ENCODE measurements around the gene RHBDF2. TPM values are rescaled to one million over a fixed set of nuclear protein-coding genes. Genes with fewer than 3 reads are reported as not detected.

Gene RHBDF2
- total RNA-seq, 1 donor from 2014 or later, result 17.5 TPM

DNA sequence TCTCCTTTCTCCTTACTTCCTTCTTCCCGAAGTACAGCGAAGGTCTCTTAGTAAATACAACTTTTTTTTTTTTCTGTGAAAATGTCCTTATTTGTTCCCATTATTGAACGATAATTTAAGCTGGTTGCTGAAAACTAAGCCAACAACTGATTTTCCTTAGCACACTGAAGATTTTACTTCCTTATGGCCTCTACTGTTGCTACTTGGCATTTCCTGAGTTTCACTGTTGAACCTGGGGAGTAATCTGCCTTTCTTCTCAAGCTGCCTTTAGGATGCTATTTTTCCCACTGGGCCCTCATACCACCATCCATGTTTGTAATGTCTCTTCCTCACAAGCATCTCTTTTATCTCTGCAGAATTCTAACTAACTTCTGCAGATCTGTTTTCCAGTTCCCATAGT lies 74.4 kb downstream of the RHBDF2 start:
- no peak overlapping the region for H3K4me3 Mint-ChIP-seq (ENCODE audit: unreplicated experiment)
- H3K9me3 Mint-ChIP-seq (ENCODE audit: unreplicated experiment), result no peaks in the 10 kb centered on the region
- peaks cover 4% of the 10 kb centered on the region for H3K36me3 Mint-ChIP-seq (ENCODE audit: unreplicated experiment)
- peak overlapping the region; percentile 59 for H3K27ac Mint-ChIP-seq (ENCODE audit: unreplicated experiment)
- H3K27me3 Mint-ChIP-seq (ENCODE audit: unreplicated experiment), result no peaks in the 10 kb centered on the region
- TF ChIP-seq, protein P1, sequence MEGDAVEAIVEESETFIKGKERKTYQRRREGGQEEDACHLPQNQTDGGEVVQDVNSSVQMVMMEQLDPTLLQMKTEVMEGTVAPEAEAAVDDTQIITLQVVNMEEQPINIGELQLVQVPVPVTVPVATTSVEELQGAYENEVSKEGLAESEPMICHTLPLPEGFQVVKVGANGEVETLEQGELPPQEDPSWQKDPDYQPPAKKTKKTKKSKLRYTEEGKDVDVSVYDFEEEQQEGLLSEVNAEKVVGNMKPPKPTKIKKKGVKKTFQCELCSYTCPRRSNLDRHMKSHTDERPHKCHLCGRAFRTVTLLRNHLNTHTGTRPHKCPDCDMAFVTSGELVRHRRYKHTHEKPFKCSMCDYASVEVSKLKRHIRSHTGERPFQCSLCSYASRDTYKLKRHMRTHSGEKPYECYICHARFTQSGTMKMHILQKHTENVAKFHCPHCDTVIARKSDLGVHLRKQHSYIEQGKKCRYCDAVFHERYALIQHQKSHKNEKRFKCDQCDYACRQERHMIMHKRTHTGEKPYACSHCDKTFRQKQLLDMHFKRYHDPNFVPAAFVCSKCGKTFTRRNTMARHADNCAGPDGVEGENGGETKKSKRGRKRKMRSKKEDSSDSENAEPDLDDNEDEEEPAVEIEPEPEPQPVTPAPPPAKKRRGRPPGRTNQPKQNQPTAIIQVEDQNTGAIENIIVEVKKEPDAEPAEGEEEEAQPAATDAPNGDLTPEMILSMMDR (IDR thresholded peaks at IDR 0.05), result no peak
- no peak for DNase-seq (ENCODE audit: extremely low spot score, unreplicated experiment)
- H3K4me1 Mint-ChIP-seq (ENCODE audit: unreplicated experiment), result peaks cover 20% of the 10 kb centered on the region

DNA sequence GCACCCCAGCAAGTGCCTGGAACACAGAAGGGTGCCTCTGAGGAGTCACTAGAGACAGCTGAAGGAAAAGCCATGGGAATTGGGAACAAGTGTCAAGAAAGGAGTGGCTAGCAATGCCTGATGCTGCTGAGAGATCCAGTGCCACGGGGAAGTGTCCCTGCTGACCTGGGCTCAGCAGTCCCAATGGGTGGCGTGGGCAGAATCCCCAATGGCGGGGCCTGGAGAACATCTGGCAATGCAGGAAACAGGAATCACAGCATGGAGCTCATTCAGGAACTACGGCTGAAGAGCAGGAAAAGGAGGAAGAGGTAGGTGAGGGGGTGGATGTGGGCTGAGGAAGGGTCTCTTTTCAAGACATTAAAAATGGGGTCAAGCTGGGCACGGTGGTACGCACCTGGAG lies 78.4 kb downstream of the RHBDF2 start:
- Mint-ChIP-seq H3K27ac (ENCODE audit: unreplicated experiment) (no peak overlapping the region), H3K27me3 (ENCODE audit: unreplicated experiment) (no peaks in the 10 kb centered on the region), H3K36me3 (ENCODE audit: unreplicated experiment) (no peaks in the 10 kb centered on the region), H3K4me3 (ENCODE audit: unreplicated experiment) (no peak overlapping the region), H3K4me1 (ENCODE audit: unreplicated experiment) (peaks cover 25% of the 10 kb centered on the region), H3K9me3 (ENCODE audit: unreplicated experiment) (no peaks in the 10 kb centered on the region)
- no peak for DNase-seq (ENCODE audit: extremely low spot score, unreplicated experiment)
- TF ChIP-seq, protein P1 (IDR thresholded peaks at IDR 0.05), result no peak

DNA sequence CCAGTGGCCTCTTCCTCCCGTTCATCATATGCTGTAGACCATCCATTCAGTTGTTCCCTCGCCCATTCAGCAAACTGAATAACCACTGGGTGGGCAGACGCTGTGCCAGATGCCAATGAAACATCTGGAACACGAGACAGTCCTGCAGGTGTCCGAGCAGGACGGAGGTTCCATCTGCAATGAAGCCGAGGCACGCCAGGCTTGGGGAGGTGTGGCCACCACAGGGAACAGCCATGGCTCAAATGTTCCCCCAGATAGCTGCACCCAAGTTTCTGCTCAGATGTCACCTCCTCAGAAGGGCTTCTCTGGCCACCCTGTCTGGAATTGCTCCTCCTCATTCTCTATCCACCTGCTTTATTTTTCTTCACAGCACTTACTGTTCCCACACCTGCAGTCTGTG lies 78.8 kb downstream of the RHBDF2 start:
- H3K36me3 Mint-ChIP-seq (ENCODE audit: unreplicated experiment), result no peaks in the 10 kb centered on the region
- no peak overlapping the region for H3K27ac Mint-ChIP-seq (ENCODE audit: unreplicated experiment)
- no peaks in the 10 kb centered on the region for H3K9me3 Mint-ChIP-seq (ENCODE audit: unreplicated experiment)
- TF ChIP-seq, protein P1 (IDR thresholded peaks at IDR 0.05), result no peak
- no peaks in the 10 kb centered on the region for H3K27me3 Mint-ChIP-seq (ENCODE audit: unreplicated experiment)
- no peak overlapping the region for H3K4me3 Mint-ChIP-seq (ENCODE audit: unreplicated experiment)
- H3K4me1 Mint-ChIP-seq (ENCODE audit: unreplicated experiment), result peaks cover 21% of the 10 kb centered on the region
- no peak for DNase-seq (ENCODE audit: extremely low spot score, unreplicated experiment)

- peak overlapping the region; percentile 64 for H3K27ac Mint-ChIP-seq (ENCODE audit: unreplicated experiment)
- H3K36me3 Mint-ChIP-seq (ENCODE audit: unreplicated experiment), result peaks cover 3% of the 10 kb centered on the region
- no peak overlapping the region for H3K4me3 Mint-ChIP-seq (ENCODE audit: unreplicated experiment)
- DNase-seq (ENCODE audit: extremely low spot score, unreplicated experiment), result no peak
- H3K9me3 Mint-ChIP-seq (ENCODE audit: unreplicated experiment), result no peaks in the 10 kb centered on the region
- TF ChIP-seq, protein P1 (IDR thresholded peaks at IDR 0.05), result no peak
- peaks cover 19% of the 10 kb centered on the region for H3K4me1 Mint-ChIP-seq (ENCODE audit: unreplicated experiment)
- H3K27me3 Mint-ChIP-seq (ENCODE audit: unreplicated experiment), result no peaks in the 10 kb centered on the region
These were observed 80.2 kb downstream of the RHBDF2 start for GRCh38 chr17:76421044-76421407.

Other genes starting within 250 kb of the RHBDF2 start
- gene UBALD2, start 236.1 kb downstream of the RHBDF2 start, total RNA-seq, result 30.1 and 32.2 TPM in 2 replicates
- gene QRICH2, start 193.1 kb downstream of the RHBDF2 start, total RNA-seq, result 6.3 and 7.3 TPM in 2 replicates
- gene PRPSAP1, start 147.5 kb downstream of the RHBDF2 start, total RNA-seq, result 69.7 and 71.9 TPM in 2 replicates
- gene SPHK1, start 116.8 kb downstream of the RHBDF2 start, total RNA-seq, result 15.2 TPM in 2 replicates
- gene UBE2O, start 48.3 kb downstream of the RHBDF2 start, total RNA-seq, result 30.7 and 32.4 TPM in 2 replicates
- not detected in 2 replicates for gene AANAT, start 33.8 kb downstream of the RHBDF2 start, total RNA-seq
- gene CYGB, start 36.3 kb upstream of the RHBDF2 start, total RNA-seq, result 8.6 and 9.1 TPM in 2 replicates
- 1.3 and 1.4 TPM in 2 replicates for gene PRCD, start 38.6 kb upstream of the RHBDF2 start, total RNA-seq
- 1.9 and 3.3 TPM in 2 replicates for gene ST6GALNAC2, start 84.4 kb upstream of the RHBDF2 start, total RNA-seq
- gene ST6GALNAC1, start 142.3 kb upstream of the RHBDF2 start, total RNA-seq, result not detected in 2 replicates
- gene MXRA7, start 209.5 kb upstream of the RHBDF2 start, total RNA-seq, result 183 and 187 TPM in 2 replicates
- 16.8 and 22.7 TPM in 2 replicates for gene JMJD6, start 225.2 kb upstream of the RHBDF2 start, total RNA-seq
- 35.7 and 36.3 TPM in 2 replicates for gene METTL23, start 225.4 kb upstream of the RHBDF2 start, total RNA-seq
- gene SRSF2, start 235.9 kb upstream of the RHBDF2 start, total RNA-seq, result 137 and 145 TPM in 2 replicates
- 33.0 and 34.7 TPM in 2 replicates for gene MFSD11, start 236.7 kb upstream of the RHBDF2 start, total RNA-seq